CD4-positive, alpha-beta T cell (primary cell): ENCODE data around the gene NOTCH2. TPM values are rescaled to one million over a fixed set of nuclear protein-coding genes. Genes with fewer than 3 reads are reported as not detected.
"Not testable (repeated sequence)": the region's sequence is repeated elsewhere in the genome, so short reads cannot be mapped to it uniquely, and the experiment has no call there.

Source experiments
- ATAC-seq: fragments of 200-7000 bp; cut with Tn5 transposase; one replicate; pipeline ENCODE4 v1.10.0; 2022; ENCODE audit warnings: mild to moderate bottlenecking; ENCODE audit not compliant: poor library complexity
- CTCF ChIA-PET: fragments of 350-600 bp; sonication (Branson Sonifier 250); formaldehyde crosslinking; loops from one replicate; lab custom pipeline; 2021; ENCODE audit warnings: antibody characterized with exemption, inconsistent platforms; lab: Charles Lee
- POLR2A ChIA-PET: fragments of 350-600 bp; sonication (Branson Sonifier 250); formaldehyde crosslinking; loops from one replicate; lab custom pipeline; 2021; ENCODE audit warnings: antibody characterized with exemption, inconsistent platforms; lab: Charles Lee
- DNase-seq, 14 experiments: peaks; one replicate each; pipeline ENCODE4 v3.0.0-alpha.2; 2013 to 2020; ENCODE audit warnings: mixed read lengths in 2 of 14
- H3K27ac ChIP-seq, 2 donors: one replicate each; pipeline versions ENCODE4 v1.5.1 to v1.7.0; 2013; ENCODE audit warnings: low read length in 2 of 2, low read depth in 1 of 2, mild to moderate bottlenecking in 1 of 2
- H3K27me3 ChIP-seq, 2 experiments: 1 replicate in 1 of 2; 2 replicates in 1 of 2; pipeline versions ENCODE4 v1.6.1 to v1.7.0; 2013; ENCODE audit warnings: low read length in 2 of 2, control low read depth in 1 of 2, mild to moderate bottlenecking in 1 of 2, moderate library complexity in 1 of 2; ENCODE audit not compliant: insufficient read depth in 2 of 2, control insufficient read depth in 1 of 2
- H3K36me3 ChIP-seq: one replicate; pipeline ENCODE4 v1.6.1; 2013; ENCODE audit warnings: low read length, control low read depth; ENCODE audit not compliant: insufficient read depth
- H3K4me1 ChIP-seq: one replicate; pipeline ENCODE4 v1.6.1; 2013; ENCODE audit warnings: low read length, control low read depth; ENCODE audit not compliant: insufficient read depth
- H3K4me3 ChIP-seq: one replicate; pipeline ENCODE4 v1.5.1; 2013; ENCODE audit warnings: mild to moderate bottlenecking, low read length, moderate library complexity
- H3K9me3 ChIP-seq, 2 experiments: 1 replicate in 1 of 2; 2 replicates in 1 of 2; pipeline versions ENCODE4 v1.6.1 to v1.7.0; 2013; ENCODE audit warnings: low read length in 2 of 2, mild to moderate bottlenecking in 2 of 2, control low read depth in 1 of 2, moderate library complexity in 1 of 2; ENCODE audit not compliant: control insufficient read depth in 1 of 2, insufficient read depth in 1 of 2
- H3K27ac Mint-ChIP-seq: one replicate; pipeline ENCODE4 v1.8.0; 2020; ENCODE audit warnings: mixed read lengths
- H3K27me3 Mint-ChIP-seq: one replicate; pipeline ENCODE4 v1.8.0; 2021; ENCODE audit warnings: mixed read lengths
- H3K36me3 Mint-ChIP-seq: one replicate; pipeline ENCODE4 v1.8.0; 2021; ENCODE audit warnings: low read depth, mixed read lengths
- H3K4me1 Mint-ChIP-seq: one replicate; pipeline ENCODE4 v1.8.0; 2021; ENCODE audit warnings: low read depth, mixed read lengths
- H3K4me3 Mint-ChIP-seq: one replicate; pipeline ENCODE4 v1.8.0; 2020; ENCODE audit warnings: mild to moderate bottlenecking, mixed read lengths
- H3K9me3 Mint-ChIP-seq: one replicate; pipeline ENCODE4 v1.8.0; 2020; ENCODE audit warnings: mixed read lengths
- intact Hi-C, 2 experiments: fragments of 100-400 bp; cut with DNase I in 1 of 2; cut with micrococcal nuclease in 1 of 2; formaldehyde crosslinking; loops; one replicate each; pipeline versions ENCODE4 v1.15.1 to v1.9.0; 2023 to 2025; cut with DNase I, micrococcal nuclease
- polyA plus RNA-seq, 2 donors: library from polyadenylated mRNA; unstranded; fragments of 120-200 nt; gene quantifications; one replicate each; pipeline ENCODE4 v1.2.1, GENCODE V29; 2013
- total RNA-seq, 174 experiments: library from RNA in 2 of 174; stranded (reverse) in 2 of 174; gene quantifications; one replicate each; pipeline ENCODE4 v1.2.3 and lab custom pipeline; 2021 to 2026

Gene NOTCH2
- total RNA-seq, result 10 to 100 TPM; 27.5 to 29.4 TPM
- polyA plus RNA-seq (2013, experiment 1 of 2), result 29.2 TPM
- 33.3 TPM for polyA plus RNA-seq (2013, experiment 2 of 2)
- 120 to 658 (median 241) reads per million in 172 experiments for total RNA-seq (lab: John Stamatoyannopoulos, UW)

DNA sequence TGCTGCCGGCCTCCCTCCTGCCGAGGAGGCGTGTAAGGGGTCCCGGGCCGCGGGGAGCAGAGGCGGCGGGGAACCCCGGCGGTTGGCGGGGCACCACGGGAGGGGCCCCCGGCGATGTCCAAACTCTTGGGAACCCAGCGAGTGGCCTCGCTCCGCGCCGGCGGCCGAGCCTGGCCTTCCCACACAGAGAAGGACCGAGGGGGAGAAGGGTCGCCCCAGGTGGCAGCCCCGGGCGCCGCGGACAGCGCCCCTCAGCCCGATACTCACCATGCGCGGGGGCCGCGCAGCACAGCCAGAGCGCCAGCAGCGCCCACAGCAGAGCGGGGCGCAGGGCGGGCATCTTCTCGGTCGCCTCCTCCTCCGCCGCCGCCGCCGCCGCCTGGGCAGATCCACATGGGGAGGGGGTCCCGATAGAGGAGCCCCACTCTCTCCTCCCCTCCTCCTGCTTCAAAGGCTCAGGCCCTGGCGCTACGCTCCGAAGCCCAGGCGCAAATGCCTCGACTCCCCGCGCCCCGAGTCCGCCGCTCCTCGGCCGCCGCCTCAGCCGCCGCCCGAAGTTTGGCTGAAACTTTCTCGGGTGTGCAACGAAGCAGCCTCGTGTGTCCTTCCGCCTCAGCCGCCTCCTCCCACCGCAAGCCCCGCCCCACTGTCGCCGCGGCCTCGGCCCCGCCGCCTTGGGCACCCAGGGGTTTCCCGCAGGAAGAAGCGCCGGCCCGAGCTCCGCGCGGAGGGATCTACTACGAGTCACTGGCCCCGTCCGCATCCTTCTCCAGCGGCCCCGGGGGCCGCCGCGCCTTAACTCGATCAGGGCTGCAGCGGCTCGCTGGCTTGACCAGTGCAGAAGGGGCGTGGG lies at the start of gene NOTCH2:
Gene NOTCH2, minus strand, starts transcription at position 596 of the 853 bp plus-strand sequence. Its CDS starts 256 bp downstream, at position 340.
- H3K9me3 Mint-ChIP-seq, H3K9me3 ChIP-seq, H3K27ac ChIP-seq, H3K27me3 Mint-ChIP-seq, H3K27me3 ChIP-seq, H3K4me1 ChIP-seq, H3K27ac Mint-ChIP-seq, H3K36me3 Mint-ChIP-seq, POLR2A ChIA-PET, CTCF ChIA-PET, H3K4me1 Mint-ChIP-seq, H3K36me3 ChIP-seq, intact Hi-C loops: not testable (repeated sequence)
- H3K4me3 Mint-ChIP-seq, result peak within 1 kb of the TSS; percentile 85
- peak; percentile 62 for ATAC-seq
- DNase-seq, result peak; percentile 37 to 81 (median 63)
- H3K4me3 ChIP-seq, result peak within 1 kb of the TSS; percentile 50

GRCh38 chr1:120117371-120118177 lies 48.1 kb upstream of the NOTCH2 start:
- H3K4me3 ChIP-seq, intact Hi-C loops, POLR2A ChIA-PET, DNase-seq, H3K9me3 ChIP-seq, H3K4me1 ChIP-seq, H3K9me3 Mint-ChIP-seq, H3K27ac ChIP-seq, H3K36me3 ChIP-seq, CTCF ChIA-PET, ATAC-seq, H3K4me3 Mint-ChIP-seq, H3K27me3 Mint-ChIP-seq, H3K27ac Mint-ChIP-seq, H3K36me3 Mint-ChIP-seq, H3K4me1 Mint-ChIP-seq, H3K27me3 ChIP-seq: not testable (repeated sequence)

DNA sequence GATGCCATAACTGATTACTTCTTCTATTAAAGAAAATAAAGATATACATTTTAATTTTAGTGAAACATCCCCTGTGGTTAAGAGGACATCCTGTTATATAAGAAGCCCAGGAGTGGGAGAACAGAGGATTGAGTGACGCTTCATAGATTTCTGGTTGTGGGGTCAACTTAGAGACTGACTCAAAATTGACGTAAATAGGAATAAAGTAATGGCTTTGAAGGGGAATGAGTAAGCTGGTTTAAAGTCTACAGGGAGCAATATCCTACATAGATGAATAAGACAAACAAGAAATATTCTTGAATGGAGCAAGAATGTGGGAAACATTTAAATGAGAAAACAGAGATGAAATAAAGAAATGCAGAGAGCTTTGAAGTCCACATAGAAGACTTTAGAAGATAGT lies 46.6 kb upstream of the NOTCH2 start:
- H3K36me3 Mint-ChIP-seq, H3K4me1 ChIP-seq, CTCF ChIA-PET, DNase-seq, H3K27me3 Mint-ChIP-seq, H3K27ac Mint-ChIP-seq, H3K4me1 Mint-ChIP-seq, intact Hi-C loops, H3K36me3 ChIP-seq, H3K9me3 ChIP-seq, H3K4me3 Mint-ChIP-seq, H3K27me3 ChIP-seq, H3K4me3 ChIP-seq, POLR2A ChIA-PET, ATAC-seq, H3K27ac ChIP-seq, H3K9me3 Mint-ChIP-seq: not testable (repeated sequence)

DNA sequence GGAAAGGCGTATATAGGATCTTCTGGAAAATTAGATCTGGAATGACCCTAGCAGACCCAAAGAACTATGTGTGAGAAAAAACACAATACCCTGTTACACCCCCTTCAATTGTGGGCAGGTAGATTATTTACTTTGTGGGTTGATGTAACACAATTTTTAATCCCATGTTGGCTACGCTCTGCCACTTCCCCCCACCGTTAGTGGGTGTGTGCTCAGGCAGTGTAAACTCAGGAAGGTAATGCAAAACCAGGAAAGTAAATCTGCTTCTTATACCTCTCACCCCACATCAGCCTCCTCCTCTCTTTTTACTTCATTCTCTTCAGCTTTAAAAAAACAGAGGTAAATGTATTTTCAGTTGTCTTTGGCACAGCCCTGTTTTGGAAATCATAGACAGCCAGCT lies 43.7 kb upstream of the NOTCH2 start:
- H3K4me3 Mint-ChIP-seq, H3K4me1 ChIP-seq, H3K27me3 Mint-ChIP-seq, H3K27me3 ChIP-seq, H3K4me1 Mint-ChIP-seq, DNase-seq, POLR2A ChIA-PET, CTCF ChIA-PET, H3K36me3 Mint-ChIP-seq, H3K27ac Mint-ChIP-seq, H3K9me3 ChIP-seq, intact Hi-C loops, H3K4me3 ChIP-seq, H3K9me3 Mint-ChIP-seq, H3K27ac ChIP-seq, ATAC-seq, H3K36me3 ChIP-seq: not testable (repeated sequence)

DNA sequence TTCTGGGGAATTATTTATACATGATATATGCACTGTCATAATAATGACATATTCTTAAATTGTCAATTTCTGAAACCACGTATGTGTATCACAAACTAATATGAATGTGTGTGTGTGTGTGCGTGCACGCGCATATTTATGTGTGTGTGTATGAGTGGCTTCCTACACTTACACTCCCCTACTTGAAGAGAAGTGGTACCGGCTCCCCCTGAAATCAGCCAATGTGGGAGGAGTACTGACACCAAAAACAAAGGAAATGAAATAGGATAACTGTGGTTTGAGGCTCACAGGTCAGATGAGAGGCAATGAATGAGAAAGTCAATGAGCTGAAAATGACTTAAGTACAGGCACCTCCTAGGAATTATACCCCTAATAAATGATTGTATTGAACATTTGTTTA lies 42.8 kb upstream of the NOTCH2 start:
- H3K4me1 ChIP-seq, H3K9me3 ChIP-seq, intact Hi-C loops, H3K27me3 Mint-ChIP-seq, H3K36me3 ChIP-seq, POLR2A ChIA-PET, H3K9me3 Mint-ChIP-seq, H3K4me1 Mint-ChIP-seq, H3K4me3 Mint-ChIP-seq, CTCF ChIA-PET, H3K36me3 Mint-ChIP-seq, H3K27ac Mint-ChIP-seq, DNase-seq, H3K27me3 ChIP-seq, H3K27ac ChIP-seq, ATAC-seq, H3K4me3 ChIP-seq: not testable (repeated sequence)

GRCh38 chr1:120111771-120112170 lies 42.3 kb upstream of the NOTCH2 start:
- intact Hi-C loops, result not testable (repeated sequence)

More at GRCh38 chr1:120111771-120112170, 42.3 kb upstream of the NOTCH2 start:
- H3K9me3 Mint-ChIP-seq, H3K36me3 Mint-ChIP-seq, H3K4me1 ChIP-seq, POLR2A ChIA-PET, H3K27me3 ChIP-seq, H3K27me3 Mint-ChIP-seq, H3K27ac ChIP-seq, H3K4me1 Mint-ChIP-seq, H3K36me3 ChIP-seq, H3K27ac Mint-ChIP-seq, DNase-seq, H3K4me3 Mint-ChIP-seq, ATAC-seq, H3K9me3 ChIP-seq, H3K4me3 ChIP-seq, CTCF ChIA-PET: not testable (repeated sequence)
